ENCODE results near the gene HDGFL2. TPM values are rescaled to one million over a fixed set of nuclear protein-coding genes. Genes with fewer than 3 reads are reported as not detected.

Gene HDGFL2
- polyA plus RNA-seq, 3 donors from 2014 or later = 7.3 to 32.5 (median 16.1) TPM

DNA sequence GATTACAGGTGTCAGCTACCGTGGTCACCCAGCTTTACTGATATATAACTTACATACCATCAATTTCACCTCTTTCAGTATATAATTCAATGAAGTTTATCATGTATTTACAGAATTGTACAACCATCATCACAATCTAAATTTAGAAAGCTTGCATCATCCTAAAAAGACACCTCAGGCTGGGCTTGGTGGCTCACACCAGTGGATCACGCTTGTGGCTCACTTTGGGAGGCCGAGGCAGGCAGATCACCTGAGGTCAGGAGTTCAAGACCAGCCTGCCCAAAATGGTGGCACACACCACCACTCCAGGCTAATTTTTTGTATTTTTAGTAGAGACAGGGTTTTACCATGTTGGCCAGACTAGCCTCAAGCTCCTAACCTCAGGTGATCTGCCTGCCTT lies 4.3 kb upstream of the HDGFL2 start:
- DNase-seq = no peak
- H3K27me3 Mint-ChIP-seq (ENCODE audit: low read depth in 3 of 3) = peaks cover 0 to 4% (median 0%) of the 10 kb centered on the region in 3 donors
- H3K4me1 Mint-ChIP-seq = peaks cover 5 to 7% of the 10 kb centered on the region in 2 donors
- H3K36me3 Mint-ChIP-seq = no peaks in the 10 kb centered on the region
- no peaks in the 10 kb centered on the region for H3K9me3 Mint-ChIP-seq
- no peak overlapping the region for H3K4me3 Mint-ChIP-seq
- no peak overlapping the region for H3K27ac Mint-ChIP-seq

DNA sequence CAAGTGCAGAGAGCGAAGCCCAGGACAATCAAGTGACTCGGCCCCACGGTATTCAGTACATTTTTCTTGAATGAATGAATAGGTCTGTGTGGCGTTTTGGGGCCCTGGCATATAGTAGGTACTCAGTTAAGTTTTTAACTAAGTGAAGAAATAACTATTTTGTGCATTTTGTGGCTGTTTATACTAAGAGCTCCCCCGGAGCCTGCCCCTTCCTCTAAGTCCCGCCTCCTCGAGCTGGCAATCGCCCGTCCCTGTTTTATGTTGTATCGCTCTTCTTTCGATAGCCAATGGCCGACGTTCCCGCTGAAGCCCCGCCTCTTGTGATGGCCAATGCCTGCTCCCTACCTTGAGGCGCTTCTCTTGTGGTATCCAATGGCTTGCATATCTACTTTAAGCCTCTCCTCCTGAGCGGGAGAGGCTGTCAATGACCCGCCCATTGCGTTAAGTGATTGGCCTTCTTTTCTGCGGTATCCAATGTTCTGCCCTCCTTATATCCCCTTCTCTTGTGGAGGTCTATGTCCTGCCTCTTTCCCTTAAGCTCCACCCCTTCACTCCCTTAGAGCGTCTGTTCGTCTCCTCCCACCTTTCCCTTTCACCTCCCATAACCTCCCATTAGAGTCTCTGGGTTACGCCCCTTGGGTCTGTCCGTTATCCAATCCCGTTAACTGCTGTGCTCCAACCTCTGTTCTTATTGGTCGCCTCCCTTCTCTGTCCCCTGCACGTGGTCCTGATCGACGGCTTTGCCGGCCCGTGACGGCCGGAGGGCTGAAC lies 509 bp upstream of the HDGFL2 start:
- no peak overlapping the region for H3K4me3 Mint-ChIP-seq
- H3K27ac Mint-ChIP-seq = no peak overlapping the region
- H3K4me1 Mint-ChIP-seq = peaks cover 20 to 23% of the 10 kb centered on the region in 2 donors
- DNase-seq = peak; percentile 98 to 99 (median 99)
- H3K36me3 Mint-ChIP-seq = peaks cover 0 to 3% (median 3%) of the 10 kb centered on the region in 3 donors
- peaks cover 0 to 4% (median 2%) of the 10 kb centered on the region in 3 donors for H3K27me3 Mint-ChIP-seq (ENCODE audit: low read depth in 3 of 3)
- no peaks in the 10 kb centered on the region for H3K9me3 Mint-ChIP-seq

DNA sequence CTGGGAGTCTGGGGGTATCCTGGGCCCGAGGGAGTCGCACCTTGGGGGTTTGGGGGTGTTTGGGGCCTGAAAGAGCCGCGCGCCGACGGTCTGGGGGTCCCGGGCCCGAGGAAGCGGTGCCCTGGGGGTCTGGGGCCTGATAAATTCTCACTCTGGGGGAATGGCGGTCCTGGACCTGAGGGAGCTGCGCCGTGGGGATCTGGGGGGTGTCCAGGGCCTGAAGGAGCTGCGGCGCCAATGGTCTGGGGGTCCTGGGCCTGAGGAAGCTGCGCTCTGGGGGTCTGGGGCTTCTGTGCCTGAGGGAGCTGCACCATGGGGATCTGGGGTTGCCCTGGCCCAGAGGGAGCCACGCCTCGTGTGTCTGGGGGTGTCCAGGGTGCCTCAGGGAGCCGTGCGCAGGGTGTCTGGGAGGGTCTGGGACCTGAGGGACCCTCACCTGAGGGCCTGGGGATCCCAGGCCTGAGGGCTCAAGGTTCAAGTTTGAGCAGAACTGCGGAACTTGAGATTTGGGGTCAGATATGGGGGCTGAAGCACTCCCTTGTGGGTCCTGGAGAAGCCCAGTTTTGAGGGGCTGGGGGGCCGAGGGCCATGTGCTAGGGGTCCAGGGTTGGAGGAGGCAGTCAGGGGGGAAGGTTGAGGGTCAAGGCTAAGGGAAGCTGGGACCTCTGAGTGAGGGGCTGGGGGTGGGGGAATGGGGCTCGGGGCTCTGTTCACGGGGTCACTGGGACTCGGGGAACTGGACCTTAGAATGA lies 1.1 kb downstream of the HDGFL2 start:
- H3K27ac Mint-ChIP-seq = peak overlapping the region in 3 of 6 donors; percentile 10 to 76 (median 53)
- peaks cover 0 to 4% (median 4%) of the 10 kb centered on the region in 3 donors for H3K36me3 Mint-ChIP-seq
- no peak for DNase-seq
- no peaks in the 10 kb centered on the region for H3K9me3 Mint-ChIP-seq
- H3K27me3 Mint-ChIP-seq (ENCODE audit: low read depth in 3 of 3) = peaks cover 0 to 4% (median 2%) of the 10 kb centered on the region in 3 donors
- peaks cover 20 to 23% of the 10 kb centered on the region in 2 donors for H3K4me1 Mint-ChIP-seq
- peak overlapping the region; percentile 68 to 83 (median 76) for H3K4me3 Mint-ChIP-seq

DNA sequence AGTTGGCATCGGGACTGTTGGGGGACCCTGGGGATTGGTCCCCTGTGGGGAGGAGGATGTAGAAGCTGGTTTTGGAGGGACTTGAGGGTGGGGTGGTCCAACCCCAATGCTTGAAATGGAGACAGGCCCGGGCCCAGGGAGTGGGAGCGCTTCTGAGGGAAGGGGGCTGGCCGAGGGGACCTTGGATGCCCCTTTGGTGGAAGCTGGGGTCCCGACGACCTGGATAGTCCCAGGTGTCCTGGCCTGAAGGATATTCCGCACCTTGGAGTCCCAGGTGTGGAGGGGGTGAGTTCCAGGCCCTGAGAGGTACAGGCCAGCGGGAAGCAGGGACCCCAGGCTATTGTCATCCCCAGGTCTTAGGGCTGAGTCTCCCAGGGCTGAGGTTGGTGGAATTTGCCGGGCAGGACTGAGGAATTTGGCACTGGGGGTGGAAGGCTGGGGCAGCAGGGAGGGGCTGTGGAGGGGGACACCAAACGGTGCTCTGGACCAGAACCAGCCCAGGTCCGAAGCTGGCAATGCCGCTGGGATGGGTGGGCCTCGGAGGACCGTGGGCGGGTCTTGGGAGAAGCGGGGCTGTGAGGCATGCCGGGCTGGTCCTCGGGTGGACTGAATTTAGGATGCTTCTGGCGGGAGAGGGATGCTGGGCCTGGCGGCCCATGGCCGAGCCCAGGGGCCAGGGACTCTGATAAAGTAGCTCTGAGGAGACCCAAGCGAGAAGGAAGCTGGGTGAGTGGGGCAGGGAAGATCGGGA lies 1.8 kb downstream of the HDGFL2 start:
- Mint-ChIP-seq H3K4me1 (peaks cover 20 to 23% of the 10 kb centered on the region in 2 donors), H3K4me3 (peak overlapping the region; percentile 26 to 83 (median 69)), H3K27me3 (ENCODE audit: low read depth in 3 of 3) (peaks cover 0 to 4% (median 2%) of the 10 kb centered on the region in 3 donors), H3K36me3 (peaks cover 0 to 4% (median 4%) of the 10 kb centered on the region in 3 donors), H3K9me3 (no peaks in the 10 kb centered on the region), H3K27ac (peak overlapping the region in 3 of 6 donors; percentile 40 to 62 (median 45))
- no peak for DNase-seq

DNA sequence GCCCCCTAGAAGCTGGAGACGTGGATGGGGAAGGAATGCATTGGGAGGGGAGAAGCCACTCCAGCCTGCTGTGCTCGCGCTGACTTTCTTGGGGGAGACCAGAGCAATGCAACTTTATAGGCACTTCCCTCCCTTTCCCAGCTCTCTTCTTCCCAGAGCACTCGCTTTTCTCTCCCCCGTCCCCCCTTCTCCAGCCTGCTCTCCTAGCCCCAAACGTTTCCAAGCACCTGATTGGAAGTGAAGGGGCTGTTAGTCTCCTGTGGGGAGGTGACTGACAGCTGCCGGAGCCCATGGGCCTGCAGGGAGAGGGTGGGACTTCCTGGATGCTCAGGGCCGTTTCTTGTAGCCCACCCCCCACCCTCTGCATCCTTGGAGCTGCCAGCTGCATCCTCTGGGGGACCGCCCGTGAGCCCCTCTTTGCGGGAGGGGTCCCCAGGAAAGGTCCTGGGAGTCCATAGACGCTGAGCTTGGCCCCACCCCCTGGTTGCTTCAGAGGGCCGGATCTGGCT lies 2.5 kb downstream of the HDGFL2 start:
- H3K36me3 Mint-ChIP-seq = peaks cover 0 to 4% (median 4%) of the 10 kb centered on the region in 3 donors
- H3K4me1 Mint-ChIP-seq = peaks cover 20 to 23% of the 10 kb centered on the region in 2 donors
- H3K9me3 Mint-ChIP-seq = no peaks in the 10 kb centered on the region
- H3K27ac Mint-ChIP-seq = peak overlapping the region in 3 of 6 donors; percentile 40 to 62 (median 45)
- H3K27me3 Mint-ChIP-seq (ENCODE audit: low read depth in 3 of 3) = peaks cover 0 to 4% (median 2%) of the 10 kb centered on the region in 3 donors
- no peak for DNase-seq
- H3K4me3 Mint-ChIP-seq = peak overlapping the region; percentile 26 to 78 (median 64)

DNA sequence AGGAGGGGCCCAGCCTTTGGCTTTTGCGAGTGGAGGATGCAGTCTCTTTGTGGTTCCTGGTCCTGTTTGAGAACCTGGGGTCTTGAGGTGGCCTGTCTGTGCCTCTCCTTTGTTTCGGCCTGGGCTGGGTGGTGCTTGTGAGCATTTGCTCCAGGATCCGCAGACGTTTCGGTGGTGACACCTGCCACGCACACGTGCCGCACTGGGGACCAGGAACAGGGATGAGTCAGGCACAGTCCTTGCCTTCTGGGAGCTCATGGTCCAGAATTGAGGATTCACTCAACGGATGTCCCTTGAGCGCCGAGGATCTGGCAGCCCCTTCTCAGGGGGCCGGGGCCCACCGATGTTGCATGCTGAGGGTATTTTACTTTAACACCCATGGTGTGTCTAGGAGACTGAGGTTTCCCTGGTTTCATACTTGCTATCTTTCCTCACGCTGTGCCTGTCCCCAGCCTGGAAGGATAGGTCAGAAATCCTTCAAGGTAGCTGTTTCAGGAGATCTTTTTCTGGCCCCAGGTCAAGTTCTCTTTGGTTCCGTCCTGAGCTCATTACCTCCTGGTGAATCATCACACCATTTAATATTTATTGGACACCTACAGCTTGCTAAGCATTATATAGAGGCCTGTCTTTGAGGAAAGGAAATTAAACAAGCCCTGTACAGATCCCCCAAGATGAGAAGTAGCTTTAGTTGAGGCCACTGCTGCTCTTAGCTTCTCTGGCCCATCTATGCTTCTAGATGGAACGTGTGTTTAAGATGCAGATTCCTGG lies 5.1 kb downstream of the HDGFL2 start:
- no peak for DNase-seq
- peaks cover 13 to 18% of the 10 kb centered on the region in 2 donors for H3K4me1 Mint-ChIP-seq
- H3K9me3 Mint-ChIP-seq = no peaks in the 10 kb centered on the region
- H3K4me3 Mint-ChIP-seq = no peak overlapping the region
- no peak overlapping the region for H3K27ac Mint-ChIP-seq
- peaks cover 0 to 2% (median 0%) of the 10 kb centered on the region in 3 donors for H3K27me3 Mint-ChIP-seq (ENCODE audit: low read depth in 3 of 3)
- H3K36me3 Mint-ChIP-seq = peaks cover 0 to 4% (median 4%) of the 10 kb centered on the region in 3 donors

DNA sequence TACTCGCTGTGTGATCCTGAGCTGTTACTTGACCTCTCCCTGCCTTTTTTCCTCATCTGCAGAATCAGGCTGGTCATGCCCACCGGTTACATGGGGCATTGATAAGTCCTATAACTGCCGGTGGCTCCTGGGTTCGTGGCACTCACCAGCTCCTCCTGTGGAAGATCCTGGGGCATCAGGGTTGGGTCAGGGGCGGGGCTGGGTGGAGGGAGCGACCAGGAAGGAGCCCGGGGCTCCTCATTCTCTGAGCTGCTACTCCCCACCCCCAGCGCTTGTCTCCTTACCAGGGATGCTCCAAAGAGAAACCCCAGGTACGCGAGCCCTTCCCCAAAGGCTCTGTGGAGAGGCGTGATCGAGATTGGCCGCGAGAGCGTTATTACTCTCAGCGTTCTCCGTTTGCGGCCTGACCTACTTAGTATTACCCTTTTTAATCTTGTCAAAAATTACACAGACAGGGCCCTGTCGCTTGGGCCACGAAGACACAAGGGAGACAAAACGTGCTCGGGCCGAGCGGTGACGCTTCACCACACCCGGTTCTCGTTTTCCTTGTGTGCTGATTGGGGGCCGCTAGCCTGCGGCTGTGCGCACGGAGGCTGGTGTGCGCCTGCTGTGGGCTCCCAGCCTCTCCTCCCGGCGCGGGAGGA lies 10.7 kb downstream of the HDGFL2 start:
- Mint-ChIP-seq H3K27ac (no peak overlapping the region), H3K27me3 (ENCODE audit: low read depth in 3 of 3) (no peaks in the 10 kb centered on the region), H3K36me3 (peaks cover 3 to 13% (median 8%) of the 10 kb centered on the region in 3 donors), H3K4me3 (no peak overlapping the region), H3K9me3 (no peaks in the 10 kb centered on the region), H3K4me1 (no peaks in the 10 kb centered on the region)
- DNase-seq = no peak

DNA sequence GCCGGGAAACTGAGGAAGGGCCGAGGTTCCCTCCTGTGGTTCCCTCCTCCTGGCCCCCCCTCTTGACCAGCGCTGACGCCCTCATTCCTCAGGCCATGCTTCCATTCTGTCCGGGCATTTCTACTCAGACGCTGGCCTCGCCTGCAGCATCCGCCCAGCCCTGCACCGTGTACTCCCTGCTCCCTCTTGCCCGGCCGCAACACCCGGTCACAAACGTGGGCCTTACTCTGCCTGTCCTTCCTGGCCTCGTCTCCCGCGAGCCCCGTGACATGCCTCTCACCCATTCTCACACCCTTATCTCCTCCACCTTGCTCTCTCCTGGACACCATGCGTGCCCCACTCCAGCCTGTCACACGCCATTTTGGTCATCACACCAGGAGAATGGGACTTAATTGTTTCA lies 11.3 kb downstream of the HDGFL2 start:
- DNase-seq = no peak
- H3K36me3 Mint-ChIP-seq = peaks cover 3 to 13% (median 8%) of the 10 kb centered on the region in 3 donors
- H3K4me3 Mint-ChIP-seq = no peak overlapping the region
- H3K27me3 Mint-ChIP-seq (ENCODE audit: low read depth in 3 of 3) = no peaks in the 10 kb centered on the region
- peak overlapping the region in 1 of 6 donors; percentile 80 for H3K27ac Mint-ChIP-seq
- H3K9me3 Mint-ChIP-seq = no peaks in the 10 kb centered on the region
- H3K4me1 Mint-ChIP-seq = no peaks in the 10 kb centered on the region

DNA sequence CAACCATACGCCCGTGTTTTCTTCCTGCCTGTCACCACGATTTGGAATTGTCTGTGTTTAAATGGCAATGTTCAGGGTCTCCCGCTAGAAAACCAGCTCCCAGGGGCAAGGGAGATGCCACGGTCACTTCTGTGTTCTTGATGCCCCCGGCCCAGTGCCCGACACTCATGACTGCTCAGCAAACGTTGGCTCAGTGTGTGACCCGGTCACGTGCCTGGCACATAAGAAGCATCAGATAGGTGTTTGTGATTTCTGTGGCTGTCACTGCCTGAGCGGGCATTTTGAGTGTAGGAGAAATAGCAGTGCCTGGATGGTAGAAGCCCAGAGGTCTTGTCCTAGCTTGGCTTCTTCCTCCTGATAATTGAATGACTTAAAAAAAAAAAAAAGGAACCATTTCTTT lies 15.5 kb downstream of the HDGFL2 start:
- H3K4me1 Mint-ChIP-seq = no peaks in the 10 kb centered on the region
- DNase-seq = no peak
- H3K27me3 Mint-ChIP-seq (ENCODE audit: low read depth in 3 of 3) = peaks cover 0 to 2% (median 0%) of the 10 kb centered on the region in 3 donors
- H3K9me3 Mint-ChIP-seq = no peaks in the 10 kb centered on the region
- no peak overlapping the region for H3K27ac Mint-ChIP-seq
- H3K36me3 Mint-ChIP-seq = peaks cover 11 to 17% (median 12%) of the 10 kb centered on the region in 3 donors
- H3K4me3 Mint-ChIP-seq = no peak overlapping the region

DNA sequence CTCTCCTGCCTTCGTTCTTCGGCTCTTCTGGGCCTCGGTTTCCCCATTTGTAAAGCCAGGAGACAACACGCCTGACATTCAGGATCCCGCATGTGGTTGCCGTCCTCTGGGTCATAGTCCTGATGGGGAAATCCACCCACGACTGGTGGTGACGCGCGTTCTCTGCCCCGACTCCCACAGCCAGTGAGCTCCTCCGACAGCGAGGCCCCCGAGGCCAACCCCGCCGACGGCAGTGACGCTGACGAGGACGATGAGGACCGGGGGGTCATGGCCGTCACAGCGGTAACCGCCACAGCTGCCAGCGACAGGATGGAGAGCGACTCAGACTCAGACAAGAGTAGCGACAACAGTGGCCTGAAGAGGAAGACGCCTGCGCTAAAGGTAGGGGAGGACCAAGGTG lies 16.4 kb downstream of the HDGFL2 start:
- Mint-ChIP-seq H3K36me3 (peaks cover 9 to 16% (median 12%) of the 10 kb centered on the region in 3 donors), H3K27ac (no peak overlapping the region), H3K4me3 (no peak overlapping the region), H3K27me3 (ENCODE audit: low read depth in 3 of 3) (peaks cover 0 to 2% (median 0%) of the 10 kb centered on the region in 3 donors), H3K4me1 (no peaks in the 10 kb centered on the region), H3K9me3 (no peaks in the 10 kb centered on the region)
- no peak for DNase-seq

DNA sequence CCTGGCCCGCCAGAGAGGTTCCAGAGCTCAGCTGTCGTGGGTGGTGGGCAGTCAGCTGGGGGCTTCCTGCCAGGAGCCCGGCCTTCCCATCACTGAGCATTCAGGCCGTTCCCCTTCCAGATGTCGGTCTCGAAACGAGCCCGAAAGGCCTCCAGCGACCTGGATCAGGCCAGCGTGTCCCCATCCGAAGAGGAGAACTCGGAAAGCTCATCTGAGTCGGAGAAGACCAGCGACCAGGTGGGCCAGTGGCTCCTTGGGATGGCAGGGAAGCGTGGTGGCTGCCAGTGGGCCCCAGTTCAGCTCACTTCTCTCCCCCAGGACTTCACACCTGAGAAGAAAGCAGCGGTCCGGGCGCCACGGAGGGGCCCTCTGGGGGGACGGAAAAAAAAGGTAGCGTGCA lies 19.3 kb downstream of the HDGFL2 start:
- peaks cover 0 to 2% (median 0%) of the 10 kb centered on the region in 3 donors for H3K27me3 Mint-ChIP-seq (ENCODE audit: low read depth in 3 of 3)
- no peaks in the 10 kb centered on the region for H3K9me3 Mint-ChIP-seq
- H3K27ac Mint-ChIP-seq = no peak overlapping the region
- DNase-seq = no peak
- H3K4me1 Mint-ChIP-seq = no peaks in the 10 kb centered on the region
- peaks cover 7 to 12% (median 7%) of the 10 kb centered on the region in 3 donors for H3K36me3 Mint-ChIP-seq
- H3K4me3 Mint-ChIP-seq = no peak overlapping the region

DNA sequence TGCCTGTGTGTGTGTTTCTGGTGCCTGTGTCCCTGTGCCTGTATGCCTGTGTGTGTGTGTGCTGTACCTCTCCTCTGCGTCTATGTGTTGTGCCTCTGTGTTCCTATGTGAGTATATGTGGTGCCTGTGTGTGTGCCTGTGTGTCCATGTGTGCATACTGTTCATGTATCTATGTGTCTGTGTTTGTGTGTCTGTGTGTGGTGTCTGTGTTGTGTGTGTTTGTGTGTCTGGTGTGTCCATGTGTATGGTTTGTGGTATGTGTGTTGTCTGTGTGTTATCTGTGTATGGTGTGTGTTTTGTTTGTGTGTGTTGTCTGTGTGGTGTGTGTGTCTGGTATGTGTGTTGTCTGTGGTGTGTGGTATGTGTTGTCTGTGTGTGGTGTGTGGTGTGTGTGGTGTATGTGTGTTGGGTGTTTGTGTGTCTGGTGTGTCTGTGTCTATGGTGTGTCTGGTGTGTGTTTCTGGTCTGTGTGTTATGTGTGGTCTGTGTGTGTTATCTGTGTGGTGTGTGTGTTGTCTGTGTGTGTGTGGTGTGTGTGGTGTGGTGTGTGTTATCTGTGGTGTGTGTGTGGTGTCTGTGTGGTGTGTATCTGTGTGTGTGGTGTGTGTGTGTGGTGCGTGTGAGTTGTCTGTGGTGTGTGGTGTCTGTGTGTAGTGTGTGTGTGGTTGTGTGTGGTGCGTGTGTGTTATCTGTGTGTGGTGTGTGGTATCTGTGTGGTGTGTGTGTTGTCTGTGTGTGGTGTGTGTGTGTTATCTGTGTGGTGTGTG lies 20.4 kb downstream of the HDGFL2 start:
- Mint-ChIP-seq H3K4me1 (no peaks in the 10 kb centered on the region), H3K9me3 (no peaks in the 10 kb centered on the region), H3K27ac (no peak overlapping the region), H3K27me3 (ENCODE audit: low read depth in 3 of 3) (peaks cover 0 to 2% (median 0%) of the 10 kb centered on the region in 3 donors), H3K36me3 (peaks cover 4 to 9% (median 7%) of the 10 kb centered on the region in 3 donors), H3K4me3 (no peak overlapping the region)
- no peak for DNase-seq
